AG04450 (cell line): Measurements from ENCODE around the gene LCE7A. TPM values are rescaled to one million over a fixed set of nuclear protein-coding genes. Genes with fewer than 3 reads are reported as not detected.

Experiments used
- CTCF ChIA-PET: fragments of 300-600, 350-600 bp; formaldehyde crosslinking; extraction: SDS; loops from one replicate; lab custom pipeline; 2022; ENCODE audit warnings: antibody characterized with exemption, inconsistent platforms; lab: Charles Lee
- POLR2A ChIA-PET: fragments of 350-600 bp; formaldehyde crosslinking; extraction: SDS; loops from one replicate; lab custom pipeline; 2021; ENCODE audit warnings: antibody characterized with exemption, inconsistent platforms; lab: Yijun Ruan, JAX
- DNase-seq: peaks from one replicate; pipeline ENCODE4 v3.0.0-alpha.2; 2011; ENCODE audit warnings: low read depth, low spot score
- H3K27ac ChIP-seq: one replicate; pipeline ENCODE4 v1.5.1; 2012; ENCODE audit warnings: low read depth, low read length, control low read depth
- H3K27me3 ChIP-seq: one replicate; pipeline ENCODE4 v1.6.0; 2012; ENCODE audit warnings: low read length; ENCODE audit not compliant: control insufficient read depth, insufficient read depth
- H3K4me3 ChIP-seq: 2 replicates; pipeline ENCODE4 v1.5.1; 2011; ENCODE audit warnings: mild to moderate bottlenecking, low read depth, low read length, control low read depth
- H3K9me3 ChIP-seq: 2 replicates; pipeline ENCODE4 v1.5.1; 2012; ENCODE audit warnings: low read length; ENCODE audit not compliant: control insufficient read depth, insufficient read depth
- polyA plus RNA-seq: library from polyadenylated mRNA; depleted of rRNA; stranded (reverse); fragments of >200 nt; gene quantifications from 2 replicates; pipeline ENCODE4 v1.2.3, GENCODE V29; 2011
- TF ChIP-seq, protein P1 (sequence below): IDR thresholded peaks from 2 replicates; pipeline ENCODE4 v1.5.1; 2011; ENCODE audit warnings: low read depth, low read length, control low read depth, inconsistent platforms

Gene LCE7A
- polyA plus RNA-seq, 1 experiment: not detected

DNA sequence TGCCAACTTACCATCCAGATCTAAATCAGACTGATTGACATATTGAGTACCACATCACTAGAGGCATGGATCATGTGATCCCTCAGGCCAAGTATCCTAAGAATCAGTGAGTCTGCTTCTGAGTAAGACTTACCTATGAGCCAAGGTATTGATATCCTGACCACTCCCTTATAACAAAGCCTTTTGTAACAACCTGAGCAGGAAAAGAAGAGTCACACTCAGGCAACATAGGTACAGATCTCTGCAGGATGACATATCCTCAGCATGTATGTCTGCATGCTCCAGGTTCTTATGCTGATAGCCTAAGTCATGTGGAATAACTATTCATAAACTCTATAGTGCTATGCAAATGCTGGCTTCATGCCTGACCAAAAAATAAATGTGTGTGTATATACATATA lies 34.8 kb upstream of the LCE7A start:
- POLR2A ChIA-PET: no interaction called here
- CTCF ChIA-PET: no interaction called here
- H3K27ac ChIP-seq: no peak overlapping the region

DNA sequence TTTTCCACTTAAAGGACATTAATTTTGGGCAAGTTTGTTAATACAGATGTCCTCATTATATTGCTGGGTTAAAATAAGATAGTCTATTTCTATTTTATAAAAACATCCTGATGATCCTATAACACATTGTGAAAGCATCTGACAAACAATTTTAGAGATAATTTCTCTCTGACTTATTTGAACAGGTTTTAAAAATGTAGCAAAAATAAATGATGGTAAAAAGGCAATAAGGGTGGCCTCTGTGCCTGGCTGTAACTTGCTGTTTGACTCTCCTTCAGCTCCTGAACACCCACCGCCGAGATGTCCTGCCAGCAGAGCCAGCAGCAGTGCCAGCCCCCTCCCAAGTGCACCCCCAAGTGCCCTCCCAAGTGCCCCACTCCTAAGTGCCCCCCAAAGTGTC lies 32.6 kb upstream of the LCE7A start, which contains the start of gene LCE1A:
TSS of gene LCE1A (plus strand) at position 301 of the 400 bp plus-strand sequence. CDS start at position 301, 0 bp downstream.
- no peak within 1 kb of the TSS for H3K27ac ChIP-seq
- DNase-seq: no peak
- H3K9me3 ChIP-seq: peaks cover 6% of the 10 kb centered on the region; the same call in 1 of the 2 replicates
- POLR2A ChIA-PET: no interaction called here
- TF ChIP-seq, protein P1, sequence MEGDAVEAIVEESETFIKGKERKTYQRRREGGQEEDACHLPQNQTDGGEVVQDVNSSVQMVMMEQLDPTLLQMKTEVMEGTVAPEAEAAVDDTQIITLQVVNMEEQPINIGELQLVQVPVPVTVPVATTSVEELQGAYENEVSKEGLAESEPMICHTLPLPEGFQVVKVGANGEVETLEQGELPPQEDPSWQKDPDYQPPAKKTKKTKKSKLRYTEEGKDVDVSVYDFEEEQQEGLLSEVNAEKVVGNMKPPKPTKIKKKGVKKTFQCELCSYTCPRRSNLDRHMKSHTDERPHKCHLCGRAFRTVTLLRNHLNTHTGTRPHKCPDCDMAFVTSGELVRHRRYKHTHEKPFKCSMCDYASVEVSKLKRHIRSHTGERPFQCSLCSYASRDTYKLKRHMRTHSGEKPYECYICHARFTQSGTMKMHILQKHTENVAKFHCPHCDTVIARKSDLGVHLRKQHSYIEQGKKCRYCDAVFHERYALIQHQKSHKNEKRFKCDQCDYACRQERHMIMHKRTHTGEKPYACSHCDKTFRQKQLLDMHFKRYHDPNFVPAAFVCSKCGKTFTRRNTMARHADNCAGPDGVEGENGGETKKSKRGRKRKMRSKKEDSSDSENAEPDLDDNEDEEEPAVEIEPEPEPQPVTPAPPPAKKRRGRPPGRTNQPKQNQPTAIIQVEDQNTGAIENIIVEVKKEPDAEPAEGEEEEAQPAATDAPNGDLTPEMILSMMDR: no peak
- CTCF ChIA-PET: no interaction called here
- no peaks in the 10 kb centered on the region for H3K27me3 ChIP-seq
- H3K4me3 ChIP-seq: no peak within 1 kb of the TSS

More for the DNA sequence above, 34.8 kb upstream of the LCE7A start:
- DNase-seq: no peak
- Histone ChIP-seq H3K27me3 (no peaks in the 10 kb centered on the region), H3K9me3 (peaks cover 6% of the 10 kb centered on the region; the same call in 1 of the 2 replicates), H3K4me3 (no peak overlapping the region)
- TF ChIP-seq, protein P1: no peak

DNA sequence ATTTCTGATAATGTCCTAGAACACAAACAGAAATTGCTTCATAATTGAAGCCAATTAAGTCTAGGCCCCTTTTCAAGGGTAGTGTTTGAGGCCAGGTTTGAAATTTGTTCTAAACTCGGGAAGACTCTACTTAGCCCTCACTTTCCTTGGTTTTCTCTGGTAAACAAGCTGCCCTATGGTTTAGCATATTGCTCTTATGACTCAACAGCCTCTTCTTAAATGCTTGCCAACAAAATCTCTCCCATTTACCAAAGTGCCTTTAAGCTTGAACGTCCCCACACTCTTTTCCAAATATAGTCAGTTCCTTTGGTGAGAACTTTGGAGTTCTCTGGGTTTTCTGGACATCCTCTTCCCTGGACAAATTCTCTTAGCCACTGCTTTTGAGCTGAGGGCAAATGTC lies 22.9 kb upstream of the LCE7A start:
- Histone ChIP-seq H3K4me3 (no peak overlapping the region), H3K27me3 (no peaks in the 10 kb centered on the region), H3K27ac (no peak overlapping the region), H3K9me3 (no peaks in the 10 kb centered on the region)
- TF ChIP-seq, protein P1: no peak
- no peak for DNase-seq
- ChIA-PET CTCF (no interaction called here), POLR2A (no interaction called here)

DNA sequence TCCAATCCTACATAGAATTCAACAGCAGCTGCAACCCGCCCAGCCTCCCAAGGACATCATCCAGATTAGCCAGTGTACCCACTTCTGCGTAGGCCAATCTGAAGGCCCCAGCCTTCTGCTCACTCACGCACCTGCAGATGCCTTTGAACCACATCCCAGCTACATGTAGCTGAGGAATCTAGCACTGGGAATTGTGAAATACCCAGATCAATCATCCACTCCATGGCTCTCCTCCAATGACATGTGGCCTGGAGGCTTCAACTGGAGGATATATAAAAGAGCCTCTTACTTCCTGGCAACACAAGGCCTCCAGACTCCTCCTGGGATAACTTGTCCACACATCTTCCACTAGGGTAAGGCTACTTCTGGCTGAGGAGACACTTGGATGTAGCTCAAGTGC lies 17.2 kb upstream of the LCE7A start, which contains the start of gene LCE6A:
TSS of gene LCE6A (plus strand) at position 301 of the 400 bp plus-strand sequence. CDS start 665 bp downstream, outside the sequence.
- Histone ChIP-seq H3K4me3 (no peak within 1 kb of the TSS), H3K9me3 (no peaks in the 10 kb centered on the region), H3K27ac (no peak within 1 kb of the TSS), H3K27me3 (no peaks in the 10 kb centered on the region)
- ChIA-PET CTCF (no interaction called here), POLR2A (no interaction called here)
- DNase-seq: no peak
- TF ChIP-seq, protein P1: no peak

DNA sequence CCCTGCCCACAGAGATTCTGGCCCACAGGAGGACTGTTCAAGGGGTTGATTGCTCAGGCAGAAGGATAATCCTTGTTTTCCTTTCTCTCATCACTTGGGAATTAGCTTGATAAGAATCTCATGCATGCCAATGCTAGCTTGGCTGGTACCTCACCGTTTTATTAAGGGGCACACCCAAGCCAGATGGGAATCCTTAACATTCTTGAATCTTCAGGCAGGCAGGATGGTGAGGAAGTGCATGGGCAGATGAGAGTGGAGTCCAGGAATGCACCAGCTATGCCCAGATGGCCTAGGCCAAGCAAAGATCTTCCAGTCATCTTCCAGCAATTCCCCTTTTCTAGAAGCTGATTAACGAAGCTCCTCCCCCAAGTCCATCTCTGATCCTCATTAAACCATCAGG lies 4.1 kb upstream of the LCE7A start:
- POLR2A ChIA-PET: no interaction called here

More for the DNA sequence above, 4.1 kb upstream of the LCE7A start:
- CTCF ChIA-PET: interaction anchor here (1.0 kb wide), 1 partner anchor 16 kb away, joined by 4 read pairs; no protein-coding TSS in a partner anchor
- Histone ChIP-seq H3K9me3 (no peaks in the 10 kb centered on the region), H3K4me3 (no peak overlapping the region), H3K27ac (no peak overlapping the region), H3K27me3 (no peaks in the 10 kb centered on the region)
- TF ChIP-seq, protein P1: no peak
- no peak for DNase-seq
